ENCODE data around the gene ZFHX3.

DNA sequence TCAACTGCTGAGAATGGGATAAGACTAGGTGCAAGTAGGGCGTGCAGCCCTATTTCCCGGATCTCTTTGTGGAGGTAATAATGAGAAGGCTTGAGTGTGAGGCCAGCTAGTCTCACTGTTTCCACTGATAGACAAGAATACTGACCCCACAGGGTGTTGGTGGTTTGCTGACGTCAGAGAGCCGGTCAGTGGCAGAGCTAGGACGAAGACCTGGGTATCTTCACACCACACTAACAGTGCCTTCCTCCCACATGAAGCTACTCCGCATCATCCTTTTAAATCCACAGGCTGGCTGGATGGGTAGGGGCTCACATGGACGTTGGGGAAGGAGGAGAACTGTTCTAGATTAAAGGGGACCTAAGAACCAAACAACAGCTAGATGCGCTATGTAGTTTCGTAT lies 68.0 kb downstream of the ZFHX3 start:
- TF ChIP-seq, protein P1, sequence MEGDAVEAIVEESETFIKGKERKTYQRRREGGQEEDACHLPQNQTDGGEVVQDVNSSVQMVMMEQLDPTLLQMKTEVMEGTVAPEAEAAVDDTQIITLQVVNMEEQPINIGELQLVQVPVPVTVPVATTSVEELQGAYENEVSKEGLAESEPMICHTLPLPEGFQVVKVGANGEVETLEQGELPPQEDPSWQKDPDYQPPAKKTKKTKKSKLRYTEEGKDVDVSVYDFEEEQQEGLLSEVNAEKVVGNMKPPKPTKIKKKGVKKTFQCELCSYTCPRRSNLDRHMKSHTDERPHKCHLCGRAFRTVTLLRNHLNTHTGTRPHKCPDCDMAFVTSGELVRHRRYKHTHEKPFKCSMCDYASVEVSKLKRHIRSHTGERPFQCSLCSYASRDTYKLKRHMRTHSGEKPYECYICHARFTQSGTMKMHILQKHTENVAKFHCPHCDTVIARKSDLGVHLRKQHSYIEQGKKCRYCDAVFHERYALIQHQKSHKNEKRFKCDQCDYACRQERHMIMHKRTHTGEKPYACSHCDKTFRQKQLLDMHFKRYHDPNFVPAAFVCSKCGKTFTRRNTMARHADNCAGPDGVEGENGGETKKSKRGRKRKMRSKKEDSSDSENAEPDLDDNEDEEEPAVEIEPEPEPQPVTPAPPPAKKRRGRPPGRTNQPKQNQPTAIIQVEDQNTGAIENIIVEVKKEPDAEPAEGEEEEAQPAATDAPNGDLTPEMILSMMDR (IDR thresholded peaks at IDR 0.05; ENCODE audit: poor library complexity, severe bottlenecking), result no peak
- TF ChIP-seq EP300 (conservative IDR thresholded peaks at IDR 0.05; ENCODE audit: poor library complexity, severe bottlenecking) (no peak), POLR2AphosphoS5 (IDR thresholded peaks at IDR 0.05) (no peak), SMC3 (conservative IDR thresholded peaks at IDR 0.05; ENCODE audit: poor library complexity) (no peak), RAD21 (conservative IDR thresholded peaks at IDR 0.05) (no peak), EZH2 (IDR thresholded peaks at IDR 0.05; ENCODE audit: borderline replicate concordance, insufficient read depth, low read length, poor library complexity, severe bottlenecking) (no peak), TAF1 (IDR thresholded peaks at IDR 0.05; ENCODE audit: low read depth) (no peak)

All from neural cell (in vitro differentiated cells).